Activated CD4-positive, CD25-positive, alpha-beta regulatory T cell (primary cell): ENCODE measurements around the gene RRBP1.

Experiments used
- DNase-seq, 4 experiments: peaks; one replicate each; lab custom pipeline; 2025; lab: John Stamatoyannopoulos, UW

Gene RRBP1

GRCh38 chr20:17621229-17621968 lies 60.6 kb downstream of the RRBP1 start:
- DNase-seq = no peak

GRCh38 chr20:17620371-17621228 lies 61.4 kb downstream of the RRBP1 start:
- no peak for DNase-seq

DNA sequence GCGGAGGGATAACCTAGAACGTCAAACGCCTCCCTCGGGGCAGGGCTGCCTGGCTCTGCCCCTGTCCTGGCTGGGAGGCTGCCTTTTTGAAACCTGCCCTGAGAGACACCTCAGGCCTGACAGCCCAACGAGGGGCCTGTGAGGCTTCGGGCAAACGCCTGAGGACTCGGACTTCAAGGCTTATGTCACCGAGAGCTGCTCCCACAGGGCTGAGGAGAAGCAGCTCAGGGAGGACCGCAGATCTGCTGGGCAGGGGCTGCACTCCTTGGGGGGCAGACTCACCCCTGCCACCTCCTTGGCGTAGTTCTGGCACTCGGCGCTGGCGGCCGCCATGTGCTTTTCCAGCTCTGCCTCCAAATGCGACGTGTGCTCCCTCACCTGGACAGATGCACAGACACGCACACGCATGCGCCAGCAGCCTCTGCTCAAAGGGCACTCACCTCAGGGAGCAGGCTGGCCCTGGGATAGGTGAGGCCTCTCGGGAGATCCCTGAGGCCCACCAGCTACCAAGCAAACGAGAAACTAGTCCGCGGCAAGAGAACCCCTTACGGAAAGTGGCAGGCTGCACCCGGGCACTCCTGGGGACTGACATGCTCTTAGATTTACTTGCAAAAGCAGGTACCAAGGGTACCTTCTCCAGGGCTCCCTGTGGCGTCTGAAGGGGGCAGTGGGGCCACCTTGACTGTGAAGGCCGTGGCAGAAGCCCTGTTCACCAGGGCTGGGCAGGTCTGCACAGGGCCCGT lies 62.5 kb downstream of the RRBP1 start:
- DNase-seq = no peak

DNA sequence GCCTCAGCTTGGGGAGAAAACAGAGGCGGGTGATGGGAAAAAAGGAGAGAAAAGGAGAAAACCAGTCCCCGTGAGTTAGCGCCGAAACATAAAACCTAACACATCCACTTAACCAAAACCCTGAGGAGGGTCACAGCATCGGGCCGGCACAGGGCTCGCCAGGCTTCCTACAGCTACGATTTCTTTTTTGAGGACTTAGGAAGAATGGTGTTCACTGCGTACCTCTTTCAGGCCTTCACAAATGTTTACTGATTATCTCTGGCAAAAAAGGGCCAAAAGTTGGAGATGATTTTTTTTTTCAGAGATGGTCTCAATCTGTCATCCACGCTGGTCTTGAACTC lies 63.4 kb downstream of the RRBP1 start:
- no peak for DNase-seq

DNA sequence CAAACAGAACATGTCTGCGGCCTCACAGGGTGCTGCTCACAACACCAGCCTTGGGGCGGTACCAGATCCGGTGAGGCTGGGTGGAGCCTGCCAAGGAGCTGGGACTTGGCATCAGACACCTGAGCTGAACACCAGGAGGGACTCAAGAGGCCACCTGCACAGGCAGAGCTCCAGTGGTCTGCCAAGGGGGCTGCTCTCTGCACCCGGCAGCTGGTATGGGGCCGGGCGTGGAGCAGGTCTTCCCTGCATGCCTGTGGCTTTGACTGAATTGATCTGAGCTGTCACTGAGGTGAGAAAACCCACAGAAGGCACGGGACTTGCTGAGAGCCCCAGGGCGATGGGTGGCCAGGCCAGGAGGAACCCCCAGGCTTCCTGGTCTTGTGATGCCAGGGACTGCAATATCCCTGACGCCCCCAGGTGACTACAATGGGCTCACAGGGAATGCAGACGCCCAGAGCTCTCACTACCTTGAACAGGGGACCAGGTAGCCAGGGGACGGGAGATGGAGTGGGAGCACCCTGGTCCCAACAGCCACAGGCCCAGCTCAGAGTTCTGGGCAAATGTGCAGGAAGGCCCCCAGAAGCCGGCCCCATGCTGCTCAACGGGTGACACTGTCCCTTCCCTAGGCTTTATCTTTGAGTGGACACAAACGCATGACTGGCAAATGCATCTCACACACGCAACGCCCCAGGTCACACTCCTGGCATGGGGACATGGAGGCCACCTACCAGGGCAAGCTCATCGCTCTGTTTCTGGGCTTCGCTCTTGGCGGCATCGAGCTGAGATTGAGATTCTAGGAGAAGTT lies 64.0 kb downstream of the RRBP1 start:
- DNase-seq = no peak

GRCh38 chr20:17617212-17617867 lies 64.7 kb downstream of the RRBP1 start:
- no peak for DNase-seq

GRCh38 chr20:17616480-17617211 lies 65.4 kb downstream of the RRBP1 start:
- no peak for DNase-seq

GRCh38 chr20:17615645-17616479 lies 66.2 kb downstream of the RRBP1 start:
- DNase-seq = no peak

DNA sequence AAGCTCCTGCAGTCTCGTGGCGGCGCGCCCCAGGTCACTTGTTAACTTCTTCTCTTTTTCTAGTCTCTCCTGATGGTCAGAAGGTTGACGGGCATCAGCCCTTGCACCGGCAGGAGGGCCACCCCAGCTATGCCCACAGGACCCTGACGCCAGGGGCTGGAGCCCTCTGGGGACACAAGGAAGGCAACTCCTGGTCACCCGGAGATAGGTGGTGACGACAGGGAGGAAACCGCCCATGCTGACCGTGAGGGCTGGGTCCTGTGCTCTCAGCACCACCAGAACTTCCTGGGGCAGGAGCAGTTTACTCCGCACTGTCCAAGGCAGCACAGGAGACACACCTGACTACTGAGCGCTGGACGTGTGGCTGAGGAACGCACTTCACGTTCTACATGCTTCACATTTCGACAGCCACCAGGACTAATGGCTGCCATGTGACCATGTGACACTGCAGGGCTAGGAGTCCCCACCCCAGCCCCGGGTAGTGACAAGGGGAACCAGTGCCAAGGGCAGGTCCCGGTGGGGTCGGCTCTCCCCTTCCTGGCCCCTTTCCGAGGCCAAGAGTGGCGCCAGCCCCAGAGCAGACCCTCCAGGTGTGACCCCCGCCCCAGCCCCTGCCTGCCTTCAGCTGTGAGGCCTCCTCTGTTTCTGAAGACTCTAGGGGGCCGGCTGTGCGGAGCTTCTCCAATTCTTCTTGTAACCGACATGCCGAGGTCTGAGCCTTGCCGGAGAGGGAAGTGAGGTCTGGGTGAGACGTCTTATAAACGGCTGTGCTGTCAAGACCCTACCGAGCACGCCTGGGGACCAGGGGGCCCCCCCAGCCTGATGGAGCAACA lies 67.0 kb downstream of the RRBP1 start:
- DNase-seq = no peak

- no peak for DNase-seq
Measured at GRCh38 chr20:17614176-17614811, 67.7 kb downstream of the RRBP1 start.

GRCh38 chr20:17613328-17614175 lies 68.5 kb downstream of the RRBP1 start:
- DNase-seq = no peak

GRCh38 chr20:17612992-17613327 lies 69.1 kb downstream of the RRBP1 start:
- DNase-seq = no peak

DNA sequence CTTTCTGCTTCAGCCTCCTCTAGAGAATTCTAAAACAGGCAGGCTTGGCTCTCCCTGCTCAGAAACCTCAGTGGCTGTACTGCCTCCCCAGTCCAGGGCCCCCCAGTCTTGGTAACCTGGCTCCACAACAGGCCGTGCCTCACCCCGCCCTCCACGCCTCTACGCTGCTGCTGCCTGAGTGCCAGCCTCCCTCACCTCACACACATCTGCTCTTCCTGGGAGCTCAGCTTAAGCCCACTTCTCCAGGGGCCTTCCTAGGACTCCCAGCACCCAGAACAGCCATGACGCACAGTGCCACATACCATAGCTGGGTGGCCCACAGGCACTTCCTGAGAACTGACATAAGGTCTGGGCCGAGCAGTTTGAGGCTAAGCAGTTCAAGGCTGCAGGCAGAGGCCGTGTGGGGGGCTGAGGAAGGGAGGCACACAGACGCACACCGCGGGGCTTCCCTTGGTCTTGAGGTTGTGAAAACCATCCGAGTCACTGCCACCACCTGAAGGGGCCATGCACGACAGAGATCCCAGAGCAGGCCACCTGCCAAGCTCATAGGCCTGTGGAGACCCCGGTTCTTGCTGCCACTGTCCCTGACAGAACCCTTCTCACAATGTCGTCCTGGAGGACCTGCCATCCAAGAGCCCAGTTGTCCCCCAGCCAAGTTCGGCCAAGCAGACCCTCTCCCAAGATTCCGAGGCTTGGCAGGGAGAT lies 69.6 kb downstream of the RRBP1 start:
- no peak for DNase-seq

DNA sequence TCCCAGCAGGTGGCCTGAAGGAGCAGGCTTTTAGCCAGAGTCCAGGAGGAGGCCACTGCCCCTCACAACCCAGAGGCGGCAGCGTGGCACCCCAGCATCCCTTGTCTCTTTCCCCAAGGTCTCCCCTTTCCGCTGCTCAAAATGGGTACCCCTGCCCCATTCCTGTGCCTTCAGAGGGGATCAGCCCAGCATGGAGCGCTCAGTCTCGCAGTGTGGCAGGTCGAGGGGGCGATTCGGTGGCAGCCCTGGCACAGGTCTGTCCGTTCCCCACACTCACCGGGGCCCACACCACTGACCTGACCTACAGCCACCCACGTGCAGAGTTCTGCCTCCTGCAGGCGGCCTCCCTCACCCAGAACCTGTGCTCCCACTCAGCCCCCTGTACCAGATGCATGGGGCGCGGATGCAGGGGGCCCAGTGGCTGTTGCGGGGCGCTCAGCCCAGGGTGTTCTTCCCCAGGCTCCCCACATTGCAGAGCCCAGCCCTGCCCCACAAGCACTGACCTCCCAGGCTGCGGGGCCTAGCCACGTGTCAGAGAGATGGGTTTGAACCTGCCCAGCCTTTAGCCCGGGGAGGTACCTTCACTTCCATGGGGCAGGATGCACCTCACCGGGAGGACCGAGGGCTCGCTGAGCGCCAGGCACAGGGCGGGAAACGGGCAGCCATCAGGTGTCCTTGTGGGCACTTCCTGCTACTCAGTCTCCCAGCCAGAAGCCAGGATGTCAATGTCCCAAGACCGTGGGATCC lies 70.3 kb downstream of the RRBP1 start:
- no peak for DNase-seq

- DNase-seq = no peak
Measured at GRCh38 chr20:17611290-17611539, 70.8 kb downstream of the RRBP1 start.

- DNase-seq = peak in 2 of 4 experiments; percentile 44 to 52
Measured at GRCh38 chr20:17610566-17611289, 71.3 kb downstream of the RRBP1 start.
